HL-60 (cell line): Measurements from ENCODE around the gene ADAMTS12.

Experiments used
- CTCF ChIP-seq: IDR thresholded peaks from one replicate; pipeline ENCODE4 v1.5.1; 2011; ENCODE audit warnings: low read length, control low read depth, inconsistent platforms; ENCODE audit not compliant: insufficient read depth
- GABPA ChIP-seq: IDR thresholded peaks from 2 replicates; pipeline ENCODE4 v1.6.1; 2012; ENCODE audit warnings: low read depth
- POLR2AphosphoS5 ChIP-seq: IDR thresholded peaks from 2 replicates; pipeline ENCODE4 v1.6.1; 2012; ENCODE audit warnings: low read depth
- REST ChIP-seq: IDR thresholded peaks from 2 replicates; pipeline ENCODE4 v1.6.1; 2012; ENCODE audit warnings: low read depth; ENCODE audit not compliant: insufficient replicate concordance
- SPI1 ChIP-seq: IDR thresholded peaks from 2 replicates; pipeline ENCODE4 v1.6.1; 2012; ENCODE audit warnings: low read depth, mild to moderate bottlenecking, borderline replicate concordance

GRCh38 chr5:33549982-33550567 is 341.7 kb downstream of the ADAMTS12 start:
- TF ChIP-seq CTCF (no peak), POLR2AphosphoS5 (no peak), REST (no peak), GABPA (no peak), SPI1 (no peak)
